Measurements from ENCODE around the gene THSD7B. TPM values are rescaled to one million over a fixed set of nuclear protein-coding genes. Genes with fewer than 3 reads are reported as not detected.

THSD7B gene
- total and polyA plus RNA-seq, 9 of the 15 experiments (the other 6 are each of a cell fraction or from before 2014, with no cell fraction given), result not detected

DNA sequence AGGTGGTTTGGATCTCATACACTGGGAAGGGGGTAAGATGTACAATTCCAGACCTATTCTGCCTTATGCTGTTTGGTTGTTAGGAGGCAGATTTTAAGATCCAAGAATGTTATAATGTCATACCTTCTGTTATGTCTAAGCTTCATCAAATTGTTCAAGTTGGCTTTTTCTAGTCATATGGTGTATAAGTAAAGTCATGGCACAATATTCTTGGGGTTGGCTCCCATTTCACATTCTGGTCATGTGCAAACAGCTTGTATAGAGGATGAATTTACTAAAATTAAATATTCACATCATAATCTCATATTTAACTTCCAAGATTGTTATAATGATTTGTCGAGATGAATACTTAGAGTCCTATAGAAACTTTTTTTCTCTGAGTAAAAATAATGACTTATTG, 774.0 kb downstream of the THSD7B start:
- H2AFZ ChIP-seq (ENCODE audit: low read depth, low read length), result no peak overlapping the region
- H4K20me1 ChIP-seq (replicated peaks; ENCODE audit: control insufficient read depth, insufficient read depth, low read length), result no peaks in the 10 kb centered on the region
- H3K79me2 ChIP-seq (ENCODE audit: control insufficient read depth, insufficient read depth, low read length), result no peaks in the 10 kb centered on the region
- ChIA-PET POLR2A (no interaction called here), CTCF (ENCODE audit: low intra/inter-chr PET ratio) (no interaction called here)
- H3K27me3 ChIP-seq (ENCODE audit: control insufficient read depth in 2 of 2, insufficient read depth in 2 of 2, low read length in 2 of 2), result no peaks in the 10 kb centered on the region
- no peaks in the 10 kb centered on the region for H3K9me3 ChIP-seq (replicated peaks; ENCODE audit: control insufficient read depth, insufficient read depth, low read depth, low read length)
- H3K4me1 ChIP-seq (replicated peaks in 1 of 2; ENCODE audit: control insufficient read depth in 2 of 2, insufficient read depth in 2 of 2, low read length in 2 of 2), result no peaks in the 10 kb centered on the region
- H3K27ac ChIP-seq (ENCODE audit: extremely low read depth, low read depth, low read length), result no peak overlapping the region
- ATAC-seq (no peak), FAIRE-seq (no peak), DNase-seq (ENCODE audit: extremely low read depth in 1 of 4, low spot score in 3 of 4) (no peak)
- in situ Hi-C loops (cut with MboI) (no loop called here), intact Hi-C loops (cut with micrococcal nuclease) (no loop called here)
- no peaks in the 10 kb centered on the region for H3K36me3 ChIP-seq (ENCODE audit: control insufficient read depth, insufficient read depth, low read length)
- TF ChIP-seq, protein P1, sequence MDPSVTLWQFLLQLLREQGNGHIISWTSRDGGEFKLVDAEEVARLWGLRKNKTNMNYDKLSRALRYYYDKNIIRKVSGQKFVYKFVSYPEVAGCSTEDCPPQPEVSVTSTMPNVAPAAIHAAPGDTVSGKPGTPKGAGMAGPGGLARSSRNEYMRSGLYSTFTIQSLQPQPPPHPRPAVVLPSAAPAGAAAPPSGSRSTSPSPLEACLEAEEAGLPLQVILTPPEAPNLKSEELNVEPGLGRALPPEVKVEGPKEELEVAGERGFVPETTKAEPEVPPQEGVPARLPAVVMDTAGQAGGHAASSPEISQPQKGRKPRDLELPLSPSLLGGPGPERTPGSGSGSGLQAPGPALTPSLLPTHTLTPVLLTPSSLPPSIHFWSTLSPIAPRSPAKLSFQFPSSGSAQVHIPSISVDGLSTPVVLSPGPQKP (CRISPR knock-in tag; IDR thresholded peaks at IDR 0.05), result no peak
- TF ChIP-seq, protein P2, sequence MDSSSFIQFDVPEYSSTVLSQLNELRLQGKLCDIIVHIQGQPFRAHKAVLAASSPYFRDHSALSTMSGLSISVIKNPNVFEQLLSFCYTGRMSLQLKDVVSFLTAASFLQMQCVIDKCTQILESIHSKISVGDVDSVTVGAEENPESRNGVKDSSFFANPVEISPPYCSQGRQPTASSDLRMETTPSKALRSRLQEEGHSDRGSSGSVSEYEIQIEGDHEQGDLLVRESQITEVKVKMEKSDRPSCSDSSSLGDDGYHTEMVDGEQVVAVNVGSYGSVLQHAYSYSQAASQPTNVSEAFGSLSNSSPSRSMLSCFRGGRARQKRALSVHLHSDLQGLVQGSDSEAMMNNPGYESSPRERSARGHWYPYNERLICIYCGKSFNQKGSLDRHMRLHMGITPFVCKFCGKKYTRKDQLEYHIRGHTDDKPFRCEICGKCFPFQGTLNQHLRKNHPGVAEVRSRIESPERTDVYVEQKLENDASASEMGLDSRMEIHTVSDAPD (CRISPR knock-in tag; IDR thresholded peaks at IDR 0.05), result no peak
- TF ChIP-seq ZNF707 (CRISPR knock-in tag; conservative IDR thresholded peaks at IDR 0.05) (no peak), KHSRP (IDR thresholded peaks at IDR 0.05) (no peak), E2F3 (CRISPR knock-in tag; IDR thresholded peaks at IDR 0.05) (no peak), RBM22 (IDR thresholded peaks at IDR 0.05; ENCODE audit: low read depth, low read length, poor library complexity, severe bottlenecking) (no peak), RB1 (IDR thresholded peaks at IDR 0.05; ENCODE audit: low read depth) (no peak), POLR2AphosphoS2 (IDR thresholded peaks at IDR 0.05; ENCODE audit: low read length) (no peak), EHMT2 (IDR thresholded peaks at IDR 0.05) (no peak), ZNF589 (CRISPR knock-in tag; IDR thresholded peaks at IDR 0.05; ENCODE audit: low read depth) (no peak), ARHGAP35 (IDR thresholded peaks at IDR 0.05; ENCODE audit: partially characterized antibody) (no peak), ZNF354B (CRISPR knock-in tag; IDR thresholded peaks at IDR 0.05) (no peak), ZNF75A (CRISPR knock-in tag; IDR thresholded peaks at IDR 0.05) (no peak)
- TF ChIP-seq, protein P3, sequence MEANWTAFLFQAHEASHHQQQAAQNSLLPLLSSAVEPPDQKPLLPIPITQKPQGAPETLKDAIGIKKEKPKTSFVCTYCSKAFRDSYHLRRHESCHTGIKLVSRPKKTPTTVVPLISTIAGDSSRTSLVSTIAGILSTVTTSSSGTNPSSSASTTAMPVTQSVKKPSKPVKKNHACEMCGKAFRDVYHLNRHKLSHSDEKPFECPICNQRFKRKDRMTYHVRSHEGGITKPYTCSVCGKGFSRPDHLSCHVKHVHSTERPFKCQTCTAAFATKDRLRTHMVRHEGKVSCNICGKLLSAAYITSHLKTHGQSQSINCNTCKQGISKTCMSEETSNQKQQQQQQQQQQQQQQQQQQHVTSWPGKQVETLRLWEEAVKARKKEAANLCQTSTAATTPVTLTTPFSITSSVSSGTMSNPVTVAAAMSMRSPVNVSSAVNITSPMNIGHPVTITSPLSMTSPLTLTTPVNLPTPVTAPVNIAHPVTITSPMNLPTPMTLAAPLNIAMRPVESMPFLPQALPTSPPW (CRISPR knock-in tag; IDR thresholded peaks at IDR 0.05), result no peak
- no peaks in the 10 kb centered on the region for H3K9me1 ChIP-seq (ENCODE audit: control insufficient read depth, insufficient read depth, low read length)
- no TSS peak for BruUV-seq (replicated peaks)
- no peak overlapping the region for H3K4me2 ChIP-seq (ENCODE audit: insufficient read depth, low read length)
- H3K4me3 ChIP-seq, result no peak overlapping the region
- no peak overlapping the region for H3K9ac ChIP-seq (ENCODE audit: insufficient read depth in 1 of 2, low read depth in 2 of 2, low read length in 2 of 2)
- WGBS (ENCODE audit: insufficient coverage, low coverage, missing lambda C conversion rate), result 0% methylated on average over 1 of the region's 1 CpG

Data from K562 (cell line).